ENCODE data around the gene SLC2A10.

GRCh38 chr20:46725186-46726165, 16.0 kb downstream of the SLC2A10 start:
- TF ChIP-seq POLR2A (IDR thresholded peaks at IDR 0.05) (no peak), CTCF (IDR thresholded peaks at IDR 0.05) (no peak)
